PC-3 (cell line): ENCODE measurements around the gene TAL1. TPM values are rescaled to one million over a fixed set of nuclear protein-coding genes. Genes with fewer than 3 reads are reported as not detected.

Experiments
- ATAC-seq: fragments of 200-7000 bp; cut with Tn5 transposase; 2 replicates; pipeline ENCODE4 v1.9.1; 2020; ENCODE audit warnings: mild to moderate bottlenecking, moderate library complexity
- BruUV-seq: library from RNA; stranded (reverse); fragments of 400-500 nt; replicated peaks from 2 replicates; lab custom pipeline; 2021; lab: Mats Ljungman, UMichigan
- CTCF ChIA-PET: fragments of 300-600 bp; sonication (Branson Sonifier 250); formaldehyde crosslinking; loops from one replicate; lab custom pipeline; 2022; ENCODE audit warnings: antibody characterized with exemption; lab: Charles Lee
- POLR2A ChIA-PET: fragments of 300-600 bp; sonication (Branson Sonifier 250); formaldehyde crosslinking; loops from one replicate; lab custom pipeline; 2022; ENCODE audit warnings: antibody characterized with exemption; ENCODE audit not compliant: unreplicated experiment; lab: Charles Lee
- DNase-seq: peaks from one replicate; pipeline ENCODE4 v3.0.0-alpha.2; 2015
- H2AFZ ChIP-seq: fragments of 300-600 bp; sonication (generic); 2 replicates; pipeline ENCODE4 v1.6.0; 2016; ENCODE audit warnings: antibody characterized with exemption, low read length
- H3F3A ChIP-seq: fragments of 300-600 bp; sonication (generic); one replicate; pipeline ENCODE4 v1.6.0; 2017; ENCODE audit warnings: antibody characterized with exemption, low read length, control low read depth, mild to moderate bottlenecking; ENCODE audit not compliant: unreplicated experiment
- H3K27ac ChIP-seq: fragments of 300-600 bp; sonication (generic); 2 replicates; pipeline ENCODE4 v1.5.1; 2016; ENCODE audit warnings: mild to moderate bottlenecking, low read length
- H3K27me3 ChIP-seq: fragments of 300-600 bp; sonication (generic); 2 replicates; pipeline ENCODE4 v1.6.1; 2016; ENCODE audit warnings: low read length, mixed read lengths
- H3K36me3 ChIP-seq: fragments of 300-600 bp; sonication (generic); 2 replicates; pipeline ENCODE4 v1.6.1; 2016; ENCODE audit warnings: low read depth, mixed run types, low read length, mixed read lengths
- H3K4me1 ChIP-seq: fragments of 300-600 bp; sonication (generic); 2 replicates; pipeline ENCODE4 v1.5.1; 2016; ENCODE audit warnings: low read length; ENCODE audit not compliant: insufficient read depth
- H3K4me2 ChIP-seq: fragments of 300-600 bp; sonication (generic); 2 replicates; pipeline ENCODE4 v1.6.0; 2016; ENCODE audit warnings: low read length
- H3K4me3 ChIP-seq: fragments of 300-600 bp; sonication (generic); 2 replicates; pipeline ENCODE4 v1.5.1; 2016; ENCODE audit warnings: mild to moderate bottlenecking, low read length, mixed read lengths
- H3K79me2 ChIP-seq: fragments of 300-600 bp; sonication (generic); 2 replicates; pipeline ENCODE4 v1.6.1; 2017; ENCODE audit warnings: low read length, mixed read lengths
- H3K9ac ChIP-seq: fragments of 300-600 bp; sonication (generic); 2 replicates; pipeline ENCODE4 v1.6.0; 2016; ENCODE audit warnings: mild to moderate bottlenecking, low read length
- H3K9me2 ChIP-seq: fragments of 300-600 bp; sonication (generic); replicated peaks from 2 replicates; pipeline ENCODE4 v1.6.1; 2016; ENCODE audit warnings: mixed run types, low read length, mixed read lengths
- H3K9me3 ChIP-seq: fragments of 300-600 bp; sonication (generic); 2 replicates; pipeline ENCODE4 v1.6.1; 2016; ENCODE audit warnings: low read length, mixed read lengths
- H4K20me1 ChIP-seq: fragments of 300-600 bp; sonication (generic); 2 replicates; pipeline ENCODE4 v1.6.1; 2016; ENCODE audit warnings: low read length, mixed read lengths
- EZH2 ChIP-seq: fragments of 300-600 bp; sonication (generic); IDR thresholded peaks from one replicate; pipeline ENCODE4 v1.6.1; 2017; ENCODE audit warnings: antibody characterized with exemption, mild to moderate bottlenecking, low read length; ENCODE audit not compliant: unreplicated experiment
- EZH2phosphoT487 ChIP-seq: fragments of 300-600 bp; sonication (generic); IDR thresholded peaks from 2 replicates; pipeline ENCODE4 v1.6.1; 2018; ENCODE audit warnings: mild to moderate bottlenecking, antibody characterized with exemption, low read length, borderline replicate concordance
- intact Hi-C: fragments of 100-400 bp; cut with micrococcal nuclease; formaldehyde crosslinking; loops from 2 replicates; pipeline ENCODE4 v1.9.0; 2023
- total RNA-seq: library from RNA; depleted of rRNA; stranded (reverse); fragments of >200 nt; gene quantifications from 2 replicates; pipeline ENCODE4 v1.2.3, GENCODE V29; 2014
- TF ChIP-seq, protein P1 (sequence below): fragments of 300-600 bp; sonication (generic); conservative IDR thresholded peaks from 2 replicates; pipeline ENCODE4 v1.5.1; 2017; ENCODE audit warnings: antibody characterized with exemption, low read depth, mild to moderate bottlenecking, low read length

Gene TAL1
- total RNA-seq, 1 experiment from 2014 or later, result not detected

DNA sequence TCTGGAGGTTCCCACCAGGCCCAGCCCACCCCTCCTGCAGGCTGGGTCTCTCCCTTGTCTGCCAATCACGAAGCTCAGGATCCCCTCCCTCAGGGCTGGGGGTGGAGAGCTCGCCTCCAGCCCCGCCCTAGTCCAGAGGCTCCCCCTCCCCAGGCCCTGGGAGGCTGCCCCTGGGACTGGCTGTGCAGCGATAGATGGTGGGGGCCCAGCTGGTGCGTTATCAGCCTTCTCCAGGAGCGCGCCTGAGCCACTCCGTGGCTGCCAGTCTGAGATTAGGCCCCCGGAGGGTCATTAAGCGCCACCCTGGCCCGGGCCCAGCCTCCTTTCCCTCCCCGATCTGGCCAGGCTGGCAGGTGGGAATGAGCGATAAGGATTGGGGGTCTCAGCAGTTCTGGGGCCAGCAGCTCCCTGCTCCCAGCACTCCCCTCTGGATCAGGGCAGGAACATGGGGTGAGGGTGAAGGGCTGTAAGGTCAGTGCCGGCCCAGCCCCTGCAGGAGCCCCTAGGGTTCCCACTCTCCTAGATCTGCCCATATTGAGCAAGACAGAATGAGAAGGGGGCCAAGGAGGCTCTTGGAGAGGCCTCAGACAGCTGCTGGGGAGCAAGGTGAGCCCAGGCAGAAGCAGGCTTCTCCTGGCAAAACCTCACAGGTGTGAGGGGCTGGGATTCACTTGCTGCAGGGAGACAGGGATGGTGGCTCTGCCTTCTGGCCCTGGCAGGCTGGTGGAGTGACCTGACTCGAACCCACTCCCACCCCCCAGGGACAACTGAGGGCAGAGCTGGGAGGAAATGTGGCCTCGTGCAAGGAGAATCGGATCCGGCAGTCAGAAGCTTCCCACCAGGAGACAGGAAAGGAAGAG lies 50.7 kb downstream of the TAL1 start:
- no TSS peak for BruUV-seq
- ChIA-PET CTCF (no interaction called here), POLR2A (interaction anchor here (0.6 kb wide), 1 partner anchor 215 kb away, joined by 3 read pairs; no protein-coding TSS in a partner anchor)
- TF ChIP-seq EZH2phosphoT487, result no peak
- TF ChIP-seq EZH2, result no peak
- TF ChIP-seq, protein P1, sequence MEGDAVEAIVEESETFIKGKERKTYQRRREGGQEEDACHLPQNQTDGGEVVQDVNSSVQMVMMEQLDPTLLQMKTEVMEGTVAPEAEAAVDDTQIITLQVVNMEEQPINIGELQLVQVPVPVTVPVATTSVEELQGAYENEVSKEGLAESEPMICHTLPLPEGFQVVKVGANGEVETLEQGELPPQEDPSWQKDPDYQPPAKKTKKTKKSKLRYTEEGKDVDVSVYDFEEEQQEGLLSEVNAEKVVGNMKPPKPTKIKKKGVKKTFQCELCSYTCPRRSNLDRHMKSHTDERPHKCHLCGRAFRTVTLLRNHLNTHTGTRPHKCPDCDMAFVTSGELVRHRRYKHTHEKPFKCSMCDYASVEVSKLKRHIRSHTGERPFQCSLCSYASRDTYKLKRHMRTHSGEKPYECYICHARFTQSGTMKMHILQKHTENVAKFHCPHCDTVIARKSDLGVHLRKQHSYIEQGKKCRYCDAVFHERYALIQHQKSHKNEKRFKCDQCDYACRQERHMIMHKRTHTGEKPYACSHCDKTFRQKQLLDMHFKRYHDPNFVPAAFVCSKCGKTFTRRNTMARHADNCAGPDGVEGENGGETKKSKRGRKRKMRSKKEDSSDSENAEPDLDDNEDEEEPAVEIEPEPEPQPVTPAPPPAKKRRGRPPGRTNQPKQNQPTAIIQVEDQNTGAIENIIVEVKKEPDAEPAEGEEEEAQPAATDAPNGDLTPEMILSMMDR, result no peak
- H3K9me2 ChIP-seq, result no peaks in the 10 kb centered on the region
- H3K9me3 ChIP-seq, result no peaks in the 10 kb centered on the region
- ATAC-seq (no peak), DNase-seq (no peak)
- H3F3A ChIP-seq, result no peaks in the 10 kb centered on the region
- no peaks in the 10 kb centered on the region for H3K36me3 ChIP-seq
- no peaks in the 10 kb centered on the region for H3K27me3 ChIP-seq
- intact Hi-C loops, result no loop called here
- no peak overlapping the region for H3K27ac ChIP-seq
- no peak overlapping the region for H2AFZ ChIP-seq
- no peak overlapping the region for H3K9ac ChIP-seq
- H3K4me3 ChIP-seq, result no peak overlapping the region
- H3K4me2 ChIP-seq, result no peak overlapping the region
- peaks cover 6% of the 10 kb centered on the region for H3K4me1 ChIP-seq
- no peaks in the 10 kb centered on the region for H4K20me1 ChIP-seq
- H3K79me2 ChIP-seq, result no peaks in the 10 kb centered on the region

DNA sequence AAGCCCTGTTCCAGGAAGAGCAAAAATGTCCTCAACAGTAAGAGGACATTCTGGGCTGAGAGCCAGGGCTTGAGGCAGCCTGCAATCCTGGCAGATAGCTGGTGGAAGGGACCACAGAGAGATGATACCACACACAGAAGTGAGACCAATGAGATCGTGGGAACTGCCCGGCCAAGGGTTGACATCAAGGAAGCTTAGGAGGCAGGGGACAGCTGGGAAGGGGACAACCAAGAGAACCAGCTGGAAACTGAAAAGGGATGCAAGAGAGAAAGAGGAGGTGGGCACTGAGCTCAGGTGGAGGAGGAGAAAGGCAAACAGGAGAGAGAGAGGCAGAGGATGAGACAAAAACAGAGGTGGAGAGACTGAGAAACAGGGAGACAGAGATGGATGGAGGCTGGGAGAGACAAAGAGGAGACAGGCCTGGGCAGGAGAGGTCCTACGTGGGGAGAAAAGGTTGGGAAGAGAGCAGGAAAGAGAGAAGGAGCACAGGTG lies 51.4 kb downstream of the TAL1 start:
- no peaks in the 10 kb centered on the region for H3K36me3 ChIP-seq
- H3F3A ChIP-seq, result no peaks in the 10 kb centered on the region
- H3K9me2 ChIP-seq, result no peaks in the 10 kb centered on the region
- no peak overlapping the region for H3K9ac ChIP-seq
- DNase-seq (no peak), ATAC-seq (no peak)
- no peaks in the 10 kb centered on the region for H4K20me1 ChIP-seq
- no peak overlapping the region for H2AFZ ChIP-seq
- no peaks in the 10 kb centered on the region for H3K27me3 ChIP-seq
- no peak overlapping the region for H3K4me2 ChIP-seq
- no peak for TF ChIP-seq EZH2
- TF ChIP-seq, protein P1, result no peak
- no peak for TF ChIP-seq EZH2phosphoT487
- no peaks in the 10 kb centered on the region for H3K79me2 ChIP-seq
- no peak overlapping the region for H3K4me3 ChIP-seq
- no peak overlapping the region for H3K27ac ChIP-seq
- peaks cover 6% of the 10 kb centered on the region for H3K4me1 ChIP-seq
- intact Hi-C loops, result no loop called here
- BruUV-seq, result no TSS peak
- POLR2A ChIA-PET, result no interaction called here
- H3K9me3 ChIP-seq, result no peaks in the 10 kb centered on the region
- CTCF ChIA-PET, result no interaction called here
